Measurements from ENCODE around the gene FUOM. TPM values are rescaled to one million over a fixed set of nuclear protein-coding genes. Genes with fewer than 3 reads are reported as not detected.

FUOM gene
- total and polyA plus RNA-seq, 9 of the 15 experiments (the other 6 are each of a cell fraction or from before 2014, with no cell fraction given) = 1.8 to 96.1 (median 27.0) TPM

- TF ChIP-seq CHD7 (IDR thresholded peaks at IDR 0.05; ENCODE audit: low read depth, low read length) (no peak), ELK3 (CRISPR knock-in tag; IDR thresholded peaks at IDR 0.05) (no peak), SIN3B (IDR thresholded peaks at IDR 0.05; ENCODE audit: low read depth) (no peak), NFE2L1 (tag; IDR thresholded peaks at IDR 0.05; ENCODE audit: borderline replicate concordance, low read depth) (no peak), BCLAF1 (IDR thresholded peaks at IDR 0.05; ENCODE audit: borderline replicate concordance in 1 of 2, control insufficient read depth in 1 of 2, low read depth in 2 of 2, low read length in 1 of 2) (no peak), CREM (IDR thresholded peaks at IDR 0.05; ENCODE audit: low read depth) (no peak), BMI1 (IDR thresholded peaks at IDR 0.05; ENCODE audit: low read length) (no peak), NFRKB (IDR thresholded peaks at IDR 0.05; ENCODE audit: low read depth) (no peak)
These were observed 8.2 kb downstream of the FUOM start (continued) for GRCh38 chr10:133349577-133350011.

Measured in K562 (cell line).